ENCODE measurements around the gene FNDC3B.

Gene FNDC3B

DNA sequence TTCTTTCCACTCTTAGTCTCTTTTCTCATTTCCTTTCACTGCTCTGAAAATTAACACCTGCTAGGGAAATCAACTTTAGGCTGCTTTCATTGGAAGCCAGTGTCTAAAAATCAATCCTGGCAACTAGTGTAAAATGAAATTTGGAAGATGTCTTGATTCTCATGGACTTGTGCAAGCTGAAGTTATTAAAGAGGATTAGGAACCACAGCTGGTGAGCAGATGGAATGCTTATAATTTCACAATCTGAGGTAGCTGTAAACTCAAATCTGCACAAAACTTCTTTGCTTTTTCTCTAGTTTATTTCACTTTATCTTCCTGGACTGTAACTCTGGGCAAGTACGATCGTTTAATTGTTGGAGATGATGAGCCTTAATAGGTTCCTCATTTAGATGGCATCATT, 233.3 kb downstream of the FNDC3B start:
- no peak for DNase-seq

DNA sequence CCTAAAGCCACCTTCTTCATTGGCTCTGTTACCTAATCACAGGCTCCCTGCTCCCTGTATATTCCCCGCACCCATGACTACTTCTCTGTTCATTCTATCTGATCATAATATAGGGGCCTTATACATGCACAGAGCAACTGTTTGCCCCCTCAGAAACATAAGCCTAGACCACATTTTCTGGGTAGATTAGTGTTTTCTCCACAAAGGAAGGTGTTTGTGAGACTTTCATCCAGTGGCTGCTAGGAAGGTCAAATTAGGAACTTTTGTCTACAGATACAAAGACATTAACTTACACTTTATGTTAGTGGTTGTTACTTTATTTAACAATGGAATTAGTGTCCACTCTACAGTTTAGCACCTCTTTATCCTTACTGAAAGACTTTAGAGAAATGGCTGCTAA, 234.0 kb downstream of the FNDC3B start:
- no peak for DNase-seq

DNA sequence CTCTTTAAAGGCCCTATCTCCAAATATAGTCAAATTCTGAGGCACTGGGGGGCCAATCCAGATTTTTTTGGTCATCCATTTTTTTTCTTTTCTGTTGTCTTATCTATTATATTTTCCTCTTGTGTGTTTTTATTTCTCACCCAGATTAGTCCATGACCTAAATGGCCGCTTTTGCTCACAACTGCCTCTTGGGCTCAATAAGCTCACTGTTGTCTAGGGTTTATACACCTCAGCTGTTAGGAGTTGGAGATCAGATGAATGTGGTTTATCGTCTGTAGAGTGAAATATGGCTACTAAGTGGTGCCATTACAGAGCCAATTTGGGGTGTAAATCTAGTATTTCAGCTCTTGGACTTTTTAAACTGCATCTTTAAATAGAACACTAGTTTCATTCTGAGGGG, 235.5 kb downstream of the FNDC3B start:
- no peak for DNase-seq

DNA sequence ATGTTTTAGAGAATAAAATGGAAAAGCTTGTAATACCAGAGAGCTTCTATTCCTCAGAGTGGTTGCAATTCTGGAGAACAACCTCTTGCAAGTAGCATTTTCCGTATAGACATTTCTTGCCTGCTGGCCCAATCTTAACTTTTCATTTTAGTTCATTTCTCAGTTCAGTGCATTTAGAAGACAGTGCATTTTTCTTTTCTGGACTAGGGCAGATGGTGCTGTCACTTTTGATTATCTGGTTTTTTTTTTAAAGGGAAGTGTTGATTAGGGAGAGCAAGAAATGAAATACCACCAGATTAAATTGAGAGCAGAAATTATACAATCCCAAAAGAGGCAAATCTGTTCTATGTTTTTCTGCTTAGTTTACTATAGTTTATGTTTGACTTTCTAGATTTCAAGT, 236.2 kb downstream of the FNDC3B start:
- DNase-seq = no peak

DNA sequence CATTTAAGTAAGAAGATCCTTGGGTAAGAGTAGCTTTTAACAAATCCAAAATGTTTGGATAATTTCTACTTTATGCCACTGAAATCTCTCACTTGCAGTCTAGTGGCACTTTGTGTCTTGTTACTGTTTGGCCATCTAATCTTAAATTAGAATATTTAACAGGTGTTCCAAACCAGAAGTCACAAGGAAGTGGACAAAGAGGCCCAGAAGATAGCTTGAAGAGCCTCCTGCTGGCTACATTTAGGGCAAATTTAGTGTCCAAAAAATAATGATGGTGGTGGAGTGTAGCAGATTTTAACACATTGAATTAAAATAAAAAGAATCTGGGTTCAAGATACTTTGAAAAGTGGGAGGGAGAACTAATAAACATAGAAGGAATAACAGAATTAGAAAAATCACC, 236.7 kb downstream of the FNDC3B start:
- DNase-seq = no peak

DNA sequence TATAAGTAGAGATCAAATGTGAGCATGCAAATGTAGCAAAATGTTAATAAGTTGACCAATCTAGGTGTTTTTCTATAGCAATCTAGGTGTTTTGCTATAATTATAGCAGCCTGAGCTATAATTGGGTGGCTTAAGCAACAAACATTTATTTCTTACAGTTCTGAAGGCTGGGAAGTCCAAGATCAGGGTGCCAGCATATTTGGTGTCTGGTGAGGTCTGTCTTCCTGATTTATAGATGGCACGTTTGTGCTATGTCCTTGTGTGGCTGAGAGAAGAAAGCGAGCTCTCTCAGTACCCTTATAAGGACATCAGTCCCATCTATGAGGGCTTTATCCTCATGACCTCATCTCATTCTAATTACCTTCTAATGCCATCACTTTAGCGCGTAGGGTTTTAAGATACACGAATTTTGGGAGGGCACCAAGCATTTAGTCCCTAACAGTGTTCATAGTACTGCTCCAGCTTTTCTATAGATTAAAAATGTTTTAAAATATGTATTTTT, 237.8 kb downstream of the FNDC3B start:
- no peak for DNase-seq

DNA sequence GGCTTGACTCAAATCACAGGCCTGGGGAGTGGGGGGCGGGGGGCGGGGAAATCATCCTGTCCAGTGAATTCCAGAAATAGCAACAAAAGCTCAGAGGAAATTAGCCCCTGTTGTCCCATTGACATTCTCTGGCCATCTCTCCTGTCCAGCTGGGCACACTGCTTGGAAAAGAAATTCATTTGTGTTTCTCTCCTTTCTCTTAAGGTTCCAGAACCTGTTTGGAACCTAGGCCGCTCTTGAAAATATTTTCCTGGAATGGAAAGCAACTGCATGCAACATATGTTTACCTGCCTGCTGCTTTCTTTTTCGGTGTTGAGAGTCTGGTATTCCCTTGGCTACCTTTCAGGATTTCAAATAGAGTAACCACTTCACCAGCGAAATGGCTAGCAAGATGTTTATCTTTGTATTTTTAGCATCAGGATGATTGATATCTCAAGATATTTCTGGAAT, 239.8 kb downstream of the FNDC3B start:
- DNase-seq = no peak

DNA sequence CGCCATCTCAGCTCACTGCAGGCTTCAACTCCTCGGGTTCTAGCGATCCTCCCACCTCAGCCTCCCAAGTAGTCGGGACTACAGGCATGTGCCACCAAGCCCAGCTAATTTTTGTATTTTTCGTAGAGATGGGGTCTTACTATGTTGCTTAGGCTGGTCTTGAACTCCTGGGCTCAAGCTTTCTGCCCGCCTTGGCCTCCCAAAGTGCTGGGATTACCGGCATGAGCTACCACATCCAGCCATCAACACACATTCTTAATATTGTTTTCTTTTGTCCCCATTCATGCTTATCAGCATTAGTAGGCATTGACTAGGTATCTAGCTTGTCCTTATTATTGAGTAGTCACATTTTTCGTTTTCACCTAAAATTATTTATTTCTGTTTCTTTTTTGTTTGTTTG, 240.6 kb downstream of the FNDC3B start:
- no peak for DNase-seq

DNA sequence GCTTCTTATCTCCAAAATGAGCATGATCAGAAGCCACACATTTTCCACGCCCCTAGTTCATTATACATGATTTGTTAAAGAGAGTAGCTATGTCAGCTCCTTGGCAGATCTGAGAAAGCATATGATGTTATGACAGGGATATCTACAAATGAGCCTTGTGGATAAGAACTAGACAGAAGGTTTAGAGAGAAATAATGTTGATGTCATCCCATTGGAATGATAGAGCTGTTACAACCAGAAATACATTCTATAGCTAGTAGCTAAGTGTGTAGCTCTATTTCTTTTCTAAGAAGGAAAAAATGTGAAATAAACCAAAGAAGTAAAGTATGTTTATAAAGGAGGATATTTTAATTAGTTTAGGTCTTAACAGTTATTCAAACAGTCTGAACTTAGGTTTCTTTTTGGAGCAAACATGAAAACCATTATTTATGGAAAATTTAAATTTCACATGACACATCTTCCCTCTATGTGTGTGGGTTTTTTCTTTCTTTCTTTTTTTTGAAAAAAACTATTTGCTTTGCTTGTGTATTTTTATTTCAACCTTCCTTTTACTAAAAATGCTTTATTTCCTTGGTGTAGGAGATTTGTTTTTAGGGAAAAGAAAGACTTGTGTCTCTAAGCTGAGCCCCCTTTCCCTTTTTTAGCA, 241.2 kb downstream of the FNDC3B start:
- DNase-seq = no peak

DNA sequence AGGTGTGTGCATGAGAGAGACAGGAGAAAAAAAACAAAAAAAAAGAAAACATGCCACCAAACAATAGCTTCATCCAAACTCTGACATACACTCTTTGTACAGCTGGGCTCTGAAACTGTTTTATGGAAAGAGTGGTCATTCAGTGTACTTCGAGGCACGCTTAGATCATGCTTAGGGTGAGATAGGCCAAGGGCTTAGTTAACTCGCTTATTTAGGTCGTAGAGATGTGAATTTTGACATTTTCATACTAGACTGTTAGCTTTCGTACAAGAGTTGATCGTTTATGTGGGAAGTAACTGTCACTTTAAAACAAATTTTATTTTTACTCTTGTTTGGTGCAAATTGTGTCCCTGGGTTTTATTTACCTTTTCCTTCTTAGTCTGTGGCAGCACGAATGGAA, 242.5 kb downstream of the FNDC3B start:
- DNase-seq = no peak

DNA sequence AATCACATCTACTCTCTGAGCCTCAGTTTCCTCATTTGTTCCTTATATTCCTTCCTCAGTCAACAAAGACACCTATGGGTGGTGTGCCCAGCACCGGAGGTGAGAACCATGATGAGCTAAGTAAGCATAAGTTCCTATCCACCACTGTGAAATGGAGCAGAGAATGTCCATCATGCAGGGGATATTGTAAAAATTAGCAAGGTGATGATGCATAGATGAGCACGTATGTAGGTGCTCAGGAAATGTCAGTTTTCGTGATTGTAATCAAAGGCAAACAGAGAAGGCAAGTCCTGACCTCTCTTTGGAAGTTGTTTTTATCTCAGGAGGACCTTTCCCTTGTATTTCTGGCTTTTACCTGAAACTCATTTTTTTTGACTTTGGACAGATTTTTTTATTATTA, 243.5 kb downstream of the FNDC3B start:
- no peak for DNase-seq

DNA sequence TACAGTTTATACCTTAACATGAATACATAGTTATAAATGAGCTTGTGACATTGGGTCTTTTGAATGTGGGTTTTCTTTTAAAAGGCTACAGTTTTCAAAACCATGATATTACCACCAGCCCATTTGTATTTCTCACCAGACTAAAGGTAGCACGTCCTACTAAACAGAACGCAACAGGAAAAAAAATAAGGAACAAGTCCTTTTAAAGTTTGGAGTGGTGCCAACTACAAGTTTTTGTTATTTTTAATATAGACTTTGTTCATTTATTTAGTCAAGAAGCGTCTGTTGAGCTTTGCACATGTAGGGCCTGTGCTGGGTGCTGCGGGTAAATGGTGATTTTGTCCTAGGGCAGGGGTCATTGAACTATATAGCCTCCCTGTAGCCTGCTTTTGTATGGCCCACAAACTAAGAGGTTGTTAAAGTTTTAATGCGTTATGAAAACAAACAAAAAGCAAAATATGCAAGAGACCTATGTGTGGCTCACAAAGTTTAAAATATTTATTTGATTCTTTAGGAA, 244.5 kb downstream of the FNDC3B start:
- no peak for DNase-seq

DNA sequence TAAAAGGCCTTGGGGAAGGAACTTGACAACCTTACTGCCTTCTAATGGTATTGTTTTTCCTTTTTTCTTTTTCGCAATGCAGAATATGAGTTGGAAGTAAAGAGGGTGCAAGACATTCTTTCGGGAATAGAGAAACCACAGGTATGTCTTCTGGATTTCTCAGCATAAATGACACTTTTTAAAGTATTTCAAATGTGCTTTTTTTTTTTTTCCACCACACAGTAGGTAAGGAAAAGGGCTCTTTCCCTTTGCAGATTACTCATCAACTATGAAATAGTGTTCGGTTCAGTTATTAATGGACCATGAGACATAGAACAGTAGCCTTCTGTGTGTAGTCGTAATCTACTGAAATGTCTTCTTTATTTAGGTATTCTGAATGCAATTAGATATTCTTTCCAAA, 246.5 kb downstream of the FNDC3B start:
- no peak for DNase-seq

DNA sequence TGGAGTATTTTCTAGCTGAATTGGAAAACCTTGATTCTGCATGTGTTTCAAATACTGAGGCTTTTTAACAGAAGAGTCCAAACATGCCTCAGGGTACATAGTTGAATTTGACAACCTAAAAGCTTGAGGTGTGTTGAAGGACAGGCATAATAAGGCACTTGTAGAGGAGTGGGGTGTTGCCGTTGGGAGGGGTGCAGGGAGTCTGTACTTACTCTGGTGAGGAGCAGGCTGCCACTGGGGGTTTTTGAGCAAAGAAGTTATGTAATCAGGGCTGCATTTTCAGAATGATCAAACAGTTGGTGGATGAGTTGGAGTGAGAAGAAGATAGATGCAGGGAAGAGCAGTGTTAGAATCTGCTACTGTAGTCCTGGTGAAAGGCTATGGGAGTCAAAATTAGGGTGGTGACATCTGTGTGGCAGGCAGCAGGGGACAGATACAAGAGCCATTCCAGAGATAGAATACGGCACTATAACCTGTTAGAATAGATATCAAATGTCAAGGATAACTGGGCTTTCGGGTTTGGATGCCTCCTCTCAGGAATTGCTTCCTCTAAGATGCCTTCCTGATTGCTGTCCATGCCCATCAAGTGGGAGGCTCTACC, 247.3 kb downstream of the FNDC3B start:
- DNase-seq = no peak

DNA sequence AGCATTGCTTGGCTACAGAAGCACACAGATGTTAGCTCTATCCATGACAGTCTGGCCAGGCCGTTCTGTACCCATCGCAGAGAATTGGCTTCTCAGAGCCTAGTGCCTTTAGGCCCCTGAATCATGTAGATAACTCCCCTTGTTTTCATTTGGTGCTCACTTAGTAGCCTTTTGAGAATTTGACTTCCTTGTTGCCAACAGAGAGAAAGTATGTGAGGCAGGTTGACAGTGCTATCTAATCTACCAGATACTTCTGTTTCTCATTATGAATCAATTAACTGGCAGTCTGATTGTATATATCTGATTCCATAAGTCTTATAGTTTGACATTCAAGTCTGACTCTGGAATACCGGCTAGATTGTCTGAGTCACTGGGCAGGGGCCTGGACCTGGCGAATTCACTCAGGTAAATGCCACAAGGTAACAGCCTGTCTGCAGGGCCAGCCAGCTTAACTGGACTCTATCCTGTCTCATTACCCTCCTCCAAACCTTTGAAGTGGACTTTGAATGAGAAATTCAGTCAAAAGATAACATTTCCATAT, 248.6 kb downstream of the FNDC3B start:
- no peak for DNase-seq

DNA sequence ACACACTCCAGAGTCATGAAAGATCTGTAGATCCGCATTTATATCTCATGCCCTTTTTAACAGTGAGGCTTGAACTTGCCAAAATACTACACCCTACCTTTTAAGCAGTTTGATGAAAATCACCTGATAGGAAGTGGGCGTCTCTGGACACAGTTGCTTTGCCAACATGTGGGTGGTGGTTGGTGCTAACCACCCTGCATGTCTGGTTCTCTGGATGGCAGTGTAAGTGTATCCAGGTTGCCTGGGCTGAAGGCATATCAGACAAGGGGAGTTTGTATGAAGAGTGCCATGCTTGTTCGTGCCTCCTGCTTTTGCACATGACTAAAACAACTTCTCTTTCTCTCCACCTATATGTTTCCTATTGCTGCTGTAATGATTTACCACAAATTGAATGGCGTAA, 249.3 kb downstream of the FNDC3B start:
- DNase-seq = no peak

DNA sequence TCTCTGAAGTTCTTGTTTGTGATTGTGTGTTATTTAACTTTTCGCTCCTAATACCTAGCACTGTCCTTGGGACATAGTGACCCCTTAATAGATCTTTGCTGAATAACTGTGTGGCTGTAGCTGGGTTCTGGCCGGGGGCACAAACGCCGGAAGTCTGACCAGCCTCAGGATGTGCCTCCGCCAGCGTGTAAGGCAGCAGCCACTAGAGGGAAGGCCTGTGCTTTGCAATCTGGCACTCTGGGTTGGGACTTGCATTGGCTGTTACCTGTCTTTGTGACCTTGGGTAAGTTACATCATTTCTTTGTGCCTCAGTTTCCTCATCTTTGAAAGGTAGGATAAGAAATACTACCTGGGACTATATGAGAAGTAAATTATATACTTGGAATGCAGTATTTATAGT, 250.2 kb downstream of the FNDC3B start:
- DNase-seq = no peak

DNA sequence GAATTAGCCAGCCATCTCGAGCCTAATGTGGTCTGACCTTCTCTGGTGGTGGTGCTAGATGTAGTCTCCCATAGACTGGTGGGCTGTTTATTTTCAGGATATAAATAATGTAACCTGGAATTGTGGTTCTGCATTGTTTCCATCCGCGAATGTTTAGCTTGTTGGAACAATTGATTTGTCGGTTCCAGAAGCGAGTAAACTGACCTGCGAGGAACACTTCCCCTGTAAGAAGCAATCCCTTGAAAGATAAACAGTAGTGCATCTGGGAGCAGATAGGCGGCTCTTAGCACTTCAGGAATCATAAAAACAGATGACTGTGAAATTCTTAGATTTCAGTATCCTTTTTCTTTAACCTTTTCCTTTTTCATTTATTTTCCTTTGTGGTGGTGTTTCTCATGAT, 251.1 kb downstream of the FNDC3B start:
- DNase-seq = no peak

DNA sequence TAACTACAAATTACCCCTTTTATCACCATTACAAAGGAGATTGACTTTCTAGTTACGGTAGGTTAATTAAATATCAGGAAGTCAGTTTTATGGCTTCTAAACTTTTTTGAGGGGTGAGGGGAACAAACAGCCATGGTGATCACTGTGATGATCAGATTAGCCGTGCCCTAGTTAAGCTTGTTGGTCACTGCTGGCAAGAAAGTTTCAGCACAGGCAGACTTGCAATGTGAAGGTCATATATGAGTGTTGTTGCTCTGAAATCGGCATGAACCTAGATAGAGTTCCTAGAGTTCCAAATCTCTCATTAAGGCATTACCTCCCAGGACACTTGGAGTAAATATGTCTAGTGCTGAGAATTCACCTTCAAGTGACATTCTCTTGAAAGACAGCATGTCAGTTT, 252.3 kb downstream of the FNDC3B start:
- DNase-seq = no peak

DNA sequence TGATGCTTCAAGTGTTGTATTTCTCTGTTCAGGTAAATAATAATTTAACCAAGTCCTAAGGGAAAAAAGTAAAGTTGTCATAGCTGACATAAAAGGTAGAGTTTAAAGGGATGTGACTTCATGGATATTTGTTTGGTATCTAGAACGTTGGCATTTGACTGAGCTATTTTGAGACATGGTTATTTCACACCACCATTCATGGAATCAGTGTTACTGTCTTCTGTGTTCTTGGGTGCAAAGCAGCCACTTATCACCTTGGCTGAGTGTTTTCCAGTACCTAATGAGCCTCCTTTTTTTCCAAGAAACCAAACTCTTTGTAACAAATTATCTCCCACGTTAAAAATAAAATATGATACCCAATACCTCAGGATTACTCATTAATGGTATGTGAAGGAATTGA, 253.0 kb downstream of the FNDC3B start:
- DNase-seq = no peak

DNA sequence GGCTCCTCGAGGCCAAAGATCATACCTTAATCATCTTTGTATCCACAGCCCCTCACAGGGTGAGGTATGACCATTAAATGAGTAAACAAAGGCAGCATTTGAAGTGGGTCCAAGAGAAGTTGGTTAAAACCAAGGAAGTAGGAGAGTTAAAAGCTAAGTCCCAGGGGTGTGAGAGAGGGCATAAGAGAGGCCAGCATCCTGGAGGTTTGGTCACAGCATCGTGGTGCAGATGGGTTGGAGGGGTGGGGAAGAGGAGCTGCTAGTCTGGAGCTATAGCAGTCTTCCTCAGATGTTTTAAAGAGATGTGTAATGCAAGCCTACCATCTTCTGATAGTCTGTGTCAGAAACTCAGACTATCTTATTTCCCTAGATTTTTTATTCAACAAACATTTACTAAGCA, 253.7 kb downstream of the FNDC3B start:
- no peak for DNase-seq

DNA sequence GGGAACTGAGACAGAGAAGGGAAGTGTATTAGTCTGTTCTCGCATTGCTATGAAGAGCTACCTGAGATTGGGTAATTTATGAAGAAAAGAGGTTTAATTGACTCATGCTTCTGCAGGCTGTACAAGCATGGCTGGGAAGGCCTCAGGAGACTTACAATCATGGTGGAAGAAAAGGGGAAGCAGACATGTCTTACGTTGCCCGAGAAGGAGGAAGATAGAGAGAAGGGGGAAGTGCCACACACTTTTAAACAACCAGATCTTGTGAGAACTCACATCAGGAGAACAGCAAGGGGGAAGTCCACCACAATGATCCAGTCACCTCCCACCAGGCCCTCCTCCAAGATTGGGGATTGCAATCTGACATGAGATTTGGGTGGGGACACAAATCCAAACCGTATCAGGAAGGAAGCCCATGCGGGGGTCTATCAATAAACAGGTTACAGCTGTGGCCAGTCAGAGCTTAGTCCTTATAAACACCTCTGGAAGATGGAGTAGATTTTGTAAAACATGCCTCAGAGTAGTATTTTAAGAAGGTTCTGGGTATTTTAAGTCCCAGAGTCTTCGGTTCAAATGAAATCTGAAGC, 254.9 kb downstream of the FNDC3B start:
- no peak for DNase-seq

DNA sequence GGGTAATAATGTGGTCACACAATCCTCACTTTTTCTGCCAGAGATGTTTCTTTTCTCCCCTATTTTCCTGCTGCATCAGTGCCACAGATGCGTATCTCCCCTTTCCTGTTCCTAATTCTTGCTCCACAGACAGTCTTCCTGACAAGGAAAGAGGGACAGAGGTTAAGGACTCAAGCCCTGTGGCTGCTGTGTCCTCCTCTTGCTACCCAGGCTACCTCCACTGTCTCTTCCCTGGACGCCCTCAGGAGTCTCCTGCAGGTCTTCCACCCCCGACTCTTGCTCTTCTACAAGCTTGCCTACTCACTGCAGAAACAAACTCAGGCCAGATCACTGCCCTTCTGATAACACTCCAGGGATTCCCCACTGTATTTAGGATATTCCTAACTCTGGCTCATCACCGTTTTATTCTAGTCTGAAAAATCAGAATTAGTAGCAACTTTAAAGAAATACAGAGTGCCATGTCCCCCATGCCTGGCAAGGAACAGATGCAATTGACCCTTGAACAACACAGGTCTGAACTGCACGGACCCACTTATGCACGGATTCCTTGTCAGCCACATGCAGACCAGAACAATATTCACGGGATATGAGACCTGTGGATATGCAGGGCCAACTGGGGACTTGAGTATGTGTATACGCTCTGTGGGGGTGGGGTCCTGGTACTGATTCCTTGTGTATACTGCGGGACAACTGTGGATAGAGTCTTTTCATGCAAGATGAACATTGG, 257.0 kb downstream of the FNDC3B start:
- no peak for DNase-seq

DNA sequence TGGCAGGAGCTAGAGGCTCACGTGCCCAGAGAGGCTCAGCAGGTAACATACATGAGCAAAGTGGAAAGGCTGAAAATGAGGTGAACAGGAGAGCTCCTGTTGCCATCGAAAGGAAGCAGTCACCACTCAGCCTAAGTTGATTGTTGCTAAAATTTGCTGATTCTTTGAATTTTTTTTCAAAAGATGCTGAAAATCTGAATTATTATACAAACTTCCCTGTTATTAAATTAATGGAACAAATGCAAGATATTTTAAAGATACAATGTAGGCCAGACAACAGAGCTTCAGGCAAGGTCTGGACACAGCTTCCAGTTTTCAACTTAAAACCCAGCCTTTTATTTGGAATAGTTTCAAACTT, 257.6 kb downstream of the FNDC3B start:
- DNase-seq = no peak
